Measurements from ENCODE around the gene GTSE1. TPM values are rescaled to one million over a fixed set of nuclear protein-coding genes. Genes with fewer than 3 reads are reported as not detected.
"Not testable (repeated sequence)": the region's sequence is repeated elsewhere in the genome, so short reads cannot be mapped to it uniquely, and the experiment has no call there.

The GTSE1 gene
- 10 to 100 TPM in 5 of 12 donors, 1 to 10 TPM in 6, not detected in 1; 5.6 to 20.9 (median 9.9) TPM for polyA plus RNA-seq (ENCODE audit: insufficient read length in 12 of 12)
- long read RNA-seq, donor 1, partial matches to known transcripts = 0 of 1 reads
- long read RNA-seq, donor 1, other reads (novel, unspliced or antisense) = 0 of 1 reads
- long read RNA-seq, donor 2 = 0 reads
- long read RNA-seq, donor 3 = 0 reads
- long read RNA-seq, donor 4, partial matches to known transcripts = 0 of 2 reads
- long read RNA-seq, donor 4, other reads (novel, unspliced or antisense) = 0 of 2 reads
- long read RNA-seq, donor 5, partial matches to known transcripts = 0 of 1 reads
- long read RNA-seq, donor 5, other reads (novel, unspliced or antisense) = 0 of 1 reads
- long read RNA-seq, donor 6 = 0 reads
- long read RNA-seq, donor 7, partial matches to known transcripts = 0 of 2 reads
- long read RNA-seq, donor 7, other reads (novel, unspliced or antisense) = 0 of 2 reads
- long read RNA-seq, donor 8, partial matches to known transcripts = 0 of 1 reads
- long read RNA-seq, donor 8, other reads (novel, unspliced or antisense) = 0 of 1 reads
- long read RNA-seq, donor 9 = 0 reads
- long read RNA-seq, donor 10, partial matches to known transcripts = 0 of 1 reads
- long read RNA-seq, donor 10, other reads (novel, unspliced or antisense) = 0 of 1 reads
- long read RNA-seq, donor 11, partial matches to known transcripts = 6 of 7 reads
- long read RNA-seq, donor 11, other reads (novel, unspliced or antisense) = 0 of 7 reads

- DNase-seq = peak; percentile 98
These were observed at the start of gene GTSE1 for GRCh38 chr22:46296257-46297150. GTSE1 (plus strand) TSS chr22:46296870; CDS start chr22:46297401, 531 bp downstream.

GRCh38 chr22:46247443-46247975, 49.2 kb upstream of the GTSE1 start:
- no peak for DNase-seq

- peak; percentile 87 for DNase-seq
These were observed 46.5 kb upstream of the GTSE1 start, which contains the start of gene CDPF1 for GRCh38 chr22:46250035-46250782. CDPF1 (minus strand) TSS chr22:46250293; CDS start chr22:46248284, 2,009 bp downstream.

- DNase-seq = no peak
These were observed 45.9 kb upstream of the GTSE1 start for GRCh38 chr22:46250783-46251125.

- DNase-seq = no peak
These were observed 45.4 kb upstream of the GTSE1 start for GRCh38 chr22:46251266-46251665.

- no peak for DNase-seq
These were observed 44.8 kb upstream of the GTSE1 start for GRCh38 chr22:46251816-46252380.

- no peak for DNase-seq
These were observed 40.2 kb upstream of the GTSE1 start for GRCh38 chr22:46256358-46256958.

- DNase-seq = no peak
These were observed 37.3 kb upstream of the GTSE1 start for GRCh38 chr22:46259374-46259773.

- no peak for DNase-seq
These were observed 36.6 kb upstream of the GTSE1 start for GRCh38 chr22:46260038-46260437.

- DNase-seq = peak; percentile 27
These were observed 34.0 kb upstream of the GTSE1 start for GRCh38 chr22:46262449-46263215.

- no peak for DNase-seq
These were observed 33.5 kb upstream of the GTSE1 start, which contains the start of gene PKDREJ for GRCh38 chr22:46263216-46263590. PKDREJ (minus strand) TSS chr22:46263343; CDS start chr22:46263322, 21 bp downstream.

GRCh38 chr22:46264520-46264919, 32.1 kb upstream of the GTSE1 start:
- not testable (repeated sequence) for DNase-seq

GRCh38 chr22:46265627-46266026, 31.0 kb upstream of the GTSE1 start:
- DNase-seq = not testable (repeated sequence)

- peak; percentile 90 for DNase-seq
These were observed 29.0 kb upstream of the GTSE1 start, which contains the start of gene TTC38 for GRCh38 chr22:46267431-46268279. TTC38 (plus strand) TSS chr22:46268008; CDS start chr22:46268040, 32 bp downstream.

GRCh38 chr22:46269564-46269963, 27.1 kb upstream of the GTSE1 start:
- no peak for DNase-seq

GRCh38 chr22:46272196-46272595, 24.5 kb upstream of the GTSE1 start:
- DNase-seq = no peak

GRCh38 chr22:46272762-46273431, 23.8 kb upstream of the GTSE1 start:
- DNase-seq = no peak
